ENCODE measurements around the gene DNAJB4. TPM values are rescaled to one million over a fixed set of nuclear protein-coding genes. Genes with fewer than 3 reads are reported as not detected.
"Not testable (repeated sequence)": the region's sequence is repeated elsewhere in the genome, so short reads cannot be mapped to it uniquely, and the experiment has no call there.

The DNAJB4 gene
- total RNA-seq, 1 experiment from 2014 or later = 26.0 TPM

DNA sequence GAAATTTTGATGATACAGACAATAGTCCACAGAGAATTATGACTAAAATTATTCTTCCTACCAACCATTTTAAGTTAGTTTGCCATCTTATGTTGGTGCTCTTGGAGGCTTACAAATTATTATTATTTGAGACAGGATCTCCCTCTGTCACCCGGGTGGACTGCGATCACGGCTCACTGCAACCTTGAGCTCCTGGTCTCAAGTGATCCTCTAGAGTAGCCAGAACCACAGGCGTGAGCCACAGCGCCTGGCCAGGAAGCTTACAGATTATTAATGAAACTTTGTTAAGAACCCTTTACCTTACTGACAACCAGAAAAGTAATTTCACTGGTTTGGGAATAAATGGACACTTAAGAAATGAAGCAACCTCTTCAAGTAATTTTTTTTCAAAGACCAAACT is 8.0 kb upstream of the DNAJB4 start (continued):
- TF ChIP-seq ZNF274 (IDR thresholded peaks at IDR 0.05; ENCODE audit: low read depth, low read length) (no peak), EZH2phosphoT487 (IDR thresholded peaks at IDR 0.05; ENCODE audit: borderline replicate concordance) (no peak), EZH2 (IDR thresholded peaks at IDR 0.05) (no peak), ELF1 (IDR thresholded peaks at IDR 0.05; ENCODE audit: borderline replicate concordance, low read depth) (no peak), YY1 (IDR thresholded peaks at IDR 0.05; ENCODE audit: extremely low read depth, insufficient replicate concordance, low read depth, low read length) (no peak), TCF7L2 (IDR thresholded peaks at IDR 0.05; ENCODE audit: borderline replicate concordance, extremely low read depth, insufficient read depth, insufficient read length) (no peak), POLR2AphosphoS5 (IDR thresholded peaks at IDR 0.05; ENCODE audit: low read depth, low read length) (no peak)
- TF ChIP-seq, protein P1, sequence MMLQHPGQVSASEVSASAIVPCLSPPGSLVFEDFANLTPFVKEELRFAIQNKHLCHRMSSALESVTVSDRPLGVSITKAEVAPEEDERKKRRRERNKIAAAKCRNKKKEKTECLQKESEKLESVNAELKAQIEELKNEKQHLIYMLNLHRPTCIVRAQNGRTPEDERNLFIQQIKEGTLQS (IDR thresholded peaks at IDR 0.05) = no peak
- TF ChIP-seq, protein P2, sequence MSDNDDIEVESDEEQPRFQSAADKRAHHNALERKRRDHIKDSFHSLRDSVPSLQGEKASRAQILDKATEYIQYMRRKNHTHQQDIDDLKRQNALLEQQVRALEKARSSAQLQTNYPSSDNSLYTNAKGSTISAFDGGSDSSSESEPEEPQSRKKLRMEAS (IDR thresholded peaks at IDR 0.05) = no peak

DNA sequence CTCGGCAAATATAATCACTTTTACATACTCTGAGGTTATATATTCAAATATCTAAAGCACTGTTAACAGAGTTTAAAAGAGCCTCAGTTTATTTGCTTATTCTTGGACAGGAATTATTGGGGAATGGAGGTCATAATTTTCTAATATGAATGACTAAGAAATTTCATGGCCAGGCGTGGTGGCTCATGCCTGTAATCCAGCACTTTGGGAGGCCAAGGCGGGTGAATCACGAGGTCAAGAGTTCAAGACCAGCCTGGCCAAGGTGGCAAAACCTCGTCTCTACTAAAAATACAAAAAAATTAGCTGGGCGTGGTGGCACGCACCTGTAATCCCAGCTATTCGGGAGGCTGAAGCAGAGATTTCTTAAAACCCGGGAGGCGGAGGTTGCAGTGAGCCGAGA is 4.2 kb upstream of the DNAJB4 start:
- H2AFZ ChIP-seq (ENCODE audit: low read depth, low read length, poor library complexity, severe bottlenecking); RAD21 ChIA-PET (ENCODE audit: low non-redundant PET in 1 of 2, low total read pairs in 2 of 2, uncharacterized antibody in 2 of 2, unreplicated experiment in 2 of 2); DNase-seq (ENCODE audit: low read depth, low spot score); intact Hi-C loops (cut with micrococcal nuclease); ATAC-seq; CTCF ChIA-PET; H4K20me1 ChIP-seq (ENCODE audit: insufficient read depth); H3K9me3 ChIP-seq (ENCODE audit: control insufficient read depth in 1 of 2, insufficient read depth in 1 of 2, low read depth in 1 of 2, low read length in 2 of 2); H3K9me2 ChIP-seq (ENCODE audit: insufficient read depth); H3K4me3 ChIP-seq (replicated peaks in 1 of 2; ENCODE audit: low read depth in 1 of 2, low read length in 2 of 2); H3K27ac ChIP-seq (ENCODE audit: low read depth, low read length); H3K27me3 ChIP-seq (ENCODE audit: insufficient read depth, low read length); BruUV-seq (replicated peaks); H3K79me2 ChIP-seq (ENCODE audit: insufficient read depth, low read length); H3K36me3 ChIP-seq (ENCODE audit: control insufficient read depth in 1 of 2, insufficient read depth in 2 of 2, low read length in 2 of 2): not testable (repeated sequence)
- POLR2A ChIA-PET = interaction anchor here (7.7 kb wide), 1 partner anchor 21 kb away, joined by 129 read pairs; the partner anchor contains the start of gene FUBP1
- Histone ChIP-seq H3K9ac (ENCODE audit: low read length) (0 out of 2 replicates have a peak overlapping the region, but pooled peaks have one; percentile 24), H3K4me2 (ENCODE audit: low read length) (peak overlapping the region; percentile 42), H3K4me1 (ENCODE audit: control insufficient read depth in 1 of 2, insufficient read depth in 2 of 2, low read length in 2 of 2) (peaks cover 16 to 43% of the 10 kb centered on the region in 2 experiments)
- peak; percentile 21; the same call in 1 of the 2 replicates for TF ChIP-seq FOSL1 (IDR thresholded peaks at IDR 0.05; ENCODE audit: low read depth)

Data from HCT116 (cell line).